Erythroblast (primary cell): Measurements from ENCODE around the gene KRT8.

Source experiments
- GATA1 ChIP-seq: IDR thresholded peaks from 2 replicates; pipeline ENCODE4 v1.6.1; 2011; ENCODE audit warnings: low read depth, mild to moderate bottlenecking, control low read depth, low read length, moderate library complexity
- POLR2A ChIP-seq: IDR thresholded peaks from 2 replicates; pipeline ENCODE4 v1.6.1; 2011; ENCODE audit warnings: mild to moderate bottlenecking, low read length

- TF ChIP-seq POLR2A: no peak
- no peak for TF ChIP-seq GATA1
Measured at GRCh38 chr12:52873513-52873831, 31.4 kb downstream of the KRT8 start.
